ENCODE data around the gene MINDY1. TPM values are rescaled to one million over a fixed set of nuclear protein-coding genes. Genes with fewer than 3 reads are reported as not detected.

The MINDY1 gene
- total RNA-seq, 1 experiment from 2014 or later = 6.8 TPM

DNA sequence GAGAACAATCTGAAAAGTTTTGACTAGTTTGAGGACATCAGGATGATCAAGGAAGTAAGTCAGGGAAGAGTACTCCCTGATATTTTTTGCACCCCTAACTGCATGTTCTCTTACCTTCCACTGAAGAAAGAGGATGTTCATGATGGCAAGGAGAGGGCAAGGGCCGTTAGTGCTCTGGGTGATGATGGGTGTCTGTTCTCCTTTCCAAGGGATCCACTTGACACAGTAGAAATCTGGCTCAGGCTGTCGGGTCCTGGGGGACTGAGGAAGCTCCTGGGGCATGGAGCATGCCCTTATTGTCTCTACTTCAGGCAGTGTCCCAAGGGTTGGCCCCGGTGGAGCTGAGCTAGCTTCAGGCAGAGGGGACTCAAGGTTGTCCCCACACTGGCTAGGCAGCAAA is 4.7 kb downstream of the MINDY1 start:
- H3K4me1 Mint-ChIP-seq = peaks cover 18 to 24% of the 10 kb centered on the region in 2 experiments

More for the DNA sequence above, 4.7 kb downstream of the MINDY1 start:
- no peak overlapping the region for H3K18ac ChIP-seq (ENCODE audit: insufficient read length, low read depth, low read length)
- no peaks in the 10 kb centered on the region for H3K27me3 ChIP-seq (ENCODE audit: insufficient read depth, low read length)
- H4K8ac ChIP-seq (replicated peaks; ENCODE audit: insufficient read length, low read depth, low read length) = no peak overlapping the region
- Mint-ChIP-seq H3K36me3 (ENCODE audit: insufficient read depth in 1 of 3, low read depth in 3 of 3) (peaks cover 0 to 10% (median 5%) of the 10 kb centered on the region in 3 experiments; a peak in 2 of 7 replicates), H3K9me3 (no peaks in the 10 kb centered on the region), H3K27me3 (ENCODE audit: low read depth) (no peaks in the 10 kb centered on the region; the same call in 1 of the 2 replicates), H3K27ac (0 out of 7 replicates have a peak overlapping the region, but pooled peaks of 1 of the 3 experiments have one; percentile 21), H3K4me3 (no peak overlapping the region; a peak in 1 of 5 replicates)
- H3K23ac ChIP-seq (ENCODE audit: insufficient read length, low read depth, low read length) = no peak overlapping the region
- DNase-seq = no peak
- no peak overlapping the region for H4K5ac ChIP-seq (ENCODE audit: insufficient read length, low read depth, low read length)
- H2AK5ac ChIP-seq (ENCODE audit: insufficient read length, low read length) = no peak overlapping the region
- no peak overlapping the region for H2BK120ac ChIP-seq (ENCODE audit: low read depth, low read length, poor library complexity, severe bottlenecking)
- no peak overlapping the region for H2BK20ac ChIP-seq (ENCODE audit: low read depth, low read length, poor library complexity, severe bottlenecking)
- H3K27ac ChIP-seq (ENCODE audit: insufficient read length, low read depth, low read length) = no peak overlapping the region
- H3K14ac ChIP-seq (ENCODE audit: insufficient read depth, low read length) = no peak overlapping the region
- no peak overlapping the region for H3K9ac ChIP-seq (ENCODE audit: extremely low read depth, insufficient read length, low read length)
- no peaks in the 10 kb centered on the region for H3K79me1 ChIP-seq (ENCODE audit: insufficient read depth, low read depth, low read length, poor library complexity, severe bottlenecking)
- no peak overlapping the region for H2BK15ac ChIP-seq (ENCODE audit: low read depth, low read length)
- no peak overlapping the region for H2BK5ac ChIP-seq (ENCODE audit: insufficient read length, low read length)
- WGBS (ENCODE audit: extremely low coverage, insufficient read length, low lambda C conversion rate) = no CpG with 5 or more reads among the region's 3 CpGs
- TF ChIP-seq, protein P1, sequence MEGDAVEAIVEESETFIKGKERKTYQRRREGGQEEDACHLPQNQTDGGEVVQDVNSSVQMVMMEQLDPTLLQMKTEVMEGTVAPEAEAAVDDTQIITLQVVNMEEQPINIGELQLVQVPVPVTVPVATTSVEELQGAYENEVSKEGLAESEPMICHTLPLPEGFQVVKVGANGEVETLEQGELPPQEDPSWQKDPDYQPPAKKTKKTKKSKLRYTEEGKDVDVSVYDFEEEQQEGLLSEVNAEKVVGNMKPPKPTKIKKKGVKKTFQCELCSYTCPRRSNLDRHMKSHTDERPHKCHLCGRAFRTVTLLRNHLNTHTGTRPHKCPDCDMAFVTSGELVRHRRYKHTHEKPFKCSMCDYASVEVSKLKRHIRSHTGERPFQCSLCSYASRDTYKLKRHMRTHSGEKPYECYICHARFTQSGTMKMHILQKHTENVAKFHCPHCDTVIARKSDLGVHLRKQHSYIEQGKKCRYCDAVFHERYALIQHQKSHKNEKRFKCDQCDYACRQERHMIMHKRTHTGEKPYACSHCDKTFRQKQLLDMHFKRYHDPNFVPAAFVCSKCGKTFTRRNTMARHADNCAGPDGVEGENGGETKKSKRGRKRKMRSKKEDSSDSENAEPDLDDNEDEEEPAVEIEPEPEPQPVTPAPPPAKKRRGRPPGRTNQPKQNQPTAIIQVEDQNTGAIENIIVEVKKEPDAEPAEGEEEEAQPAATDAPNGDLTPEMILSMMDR (conservative IDR thresholded peaks at IDR 0.05) = no peak
- H3T11ph ChIP-seq (ENCODE audit: low read length) = no peak overlapping the region
- no peak overlapping the region for H3K4ac ChIP-seq (ENCODE audit: low read depth, low read length)
- peaks cover 4% of the 10 kb centered on the region for H3K23me2 ChIP-seq (ENCODE audit: insufficient read length, low read depth, low read length, poor library complexity, severe bottlenecking)
- H2BK12ac ChIP-seq (ENCODE audit: insufficient read length, low read depth, low read length) = no peak overlapping the region
- H3K4me1 ChIP-seq (ENCODE audit: insufficient read depth, low read length) = peaks cover 3% of the 10 kb centered on the region; the same call in 1 of the 2 replicates
- no peaks in the 10 kb centered on the region for H3K79me2 ChIP-seq (ENCODE audit: insufficient read depth, low read length)
- no peak overlapping the region for H4K91ac ChIP-seq (ENCODE audit: insufficient read length, low read depth, low read length)
- H3K9me3 ChIP-seq (ENCODE audit: control insufficient read depth, low read depth, low read length) = no peaks in the 10 kb centered on the region
- no peak overlapping the region for H2AFZ ChIP-seq (ENCODE audit: low read length)
- H4K20me1 ChIP-seq (ENCODE audit: control insufficient read depth, insufficient read depth, insufficient read length) = no peaks in the 10 kb centered on the region
- H3K56ac ChIP-seq (ENCODE audit: insufficient read length, low read depth, low read length) = no peak overlapping the region
- H3K4me2 ChIP-seq (ENCODE audit: insufficient read depth, insufficient read length, low read length) = no peak overlapping the region
